OCI-LY7 (cell line): Measurements from ENCODE around the gene TXNIP. TPM values are rescaled to one million over a fixed set of nuclear protein-coding genes. Genes with fewer than 3 reads are reported as not detected.

ENCODE experiments used
- BruUV-seq: library from RNA; stranded (reverse); fragments of 400-500 nt; replicated peaks from 2 replicates; lab custom pipeline; 2021; lab: Mats Ljungman, UMichigan
- CTCF ChIA-PET: fragments of 300-600 bp; sonication (Branson Sonifier 250); formaldehyde crosslinking; loops from one replicate; lab custom pipeline; 2022; ENCODE audit warnings: antibody characterized with exemption; ENCODE audit not compliant: unreplicated experiment; lab: Charles Lee
- POLR2A ChIA-PET: fragments of 300-600 bp; sonication (Branson Sonifier 250); formaldehyde crosslinking; loops from one replicate; lab custom pipeline; 2022; ENCODE audit warnings: antibody characterized with exemption; lab: Charles Lee
- DNase-seq: peaks from one replicate; pipeline ENCODE4 v3.0.0-alpha.2; 2015; ENCODE audit warnings: low spot score
- H2AFZ ChIP-seq: fragments of 200-600 bp; sonication (generic), shearing (Covaris generic); 2 replicates; pipeline ENCODE4 v1.6.1; 2014; ENCODE audit warnings: mild to moderate bottlenecking, antibody characterized with exemption, low read length, moderate library complexity
- H3K27ac ChIP-seq: fragments of 200-600 bp; sonication (generic); 2 replicates; pipeline ENCODE4 v1.5.1; 2014; ENCODE audit warnings: mixed run types, low read depth, mild to moderate bottlenecking, moderate library complexity, low read length, inconsistent platforms; ENCODE audit not compliant: poor library complexity, severe bottlenecking
- H3K36me3 ChIP-seq: fragments of 200-600 bp; sonication (generic); 2 replicates; pipeline ENCODE4 v1.6.1; 2014; ENCODE audit warnings: mild to moderate bottlenecking, antibody characterized with exemption, low read length, moderate library complexity, mixed read lengths; ENCODE audit not compliant: insufficient read depth
- H3K4me1 ChIP-seq: fragments of 200-600 bp; sonication (generic); 2 replicates; pipeline ENCODE4 v1.5.1; 2014; ENCODE audit warnings: mild to moderate bottlenecking, low read length; ENCODE audit not compliant: insufficient read depth, poor library complexity, severe bottlenecking
- H3K4me2 ChIP-seq: fragments of 200-600 bp; sonication (generic); 2 replicates; pipeline ENCODE4 v1.6.1; 2014; ENCODE audit warnings: mild to moderate bottlenecking, low read length
- H3K4me3 ChIP-seq: fragments of 200-600 bp; sonication (generic); 2 replicates; pipeline ENCODE4 v1.5.1; 2014; ENCODE audit warnings: mild to moderate bottlenecking, low read depth, low read length; ENCODE audit not compliant: poor library complexity, severe bottlenecking
- H3K79me2 ChIP-seq: fragments of 200-600 bp; sonication (generic); 2 replicates; pipeline ENCODE4 v1.6.1; 2016; ENCODE audit warnings: low read depth, mild to moderate bottlenecking, low read length, moderate library complexity, mixed read lengths; ENCODE audit not compliant: insufficient read depth
- H3K9me2 ChIP-seq: fragments of 200-600 bp; sonication (generic); 2 replicates; pipeline ENCODE4 v1.6.1; 2016; ENCODE audit warnings: mild to moderate bottlenecking, low read length, mixed read lengths; ENCODE audit not compliant: insufficient read depth
- H3K9me3 ChIP-seq: fragments of 200-600 bp; sonication (generic); 2 replicates; pipeline ENCODE4 v1.6.1; 2014; ENCODE audit warnings: mild to moderate bottlenecking, mixed run types, low read length, mixed read lengths
- H4K20me1 ChIP-seq: fragments of 200-600 bp; sonication (generic); 2 replicates; pipeline ENCODE4 v1.6.1; 2014; ENCODE audit warnings: mild to moderate bottlenecking, antibody characterized with exemption, low read length, moderate library complexity, mixed read lengths; ENCODE audit not compliant: insufficient read depth
- EZH2phosphoT487 ChIP-seq: fragments of 200-600 bp; sonication (generic); IDR thresholded peaks from 2 replicates; pipeline ENCODE4 v1.6.1; 2018; ENCODE audit warnings: low read depth, borderline replicate concordance, mild to moderate bottlenecking, mixed run types, antibody characterized with exemption, low read length, moderate library complexity, mixed read lengths
- intact Hi-C: fragments of 100-400 bp; cut with micrococcal nuclease; formaldehyde crosslinking; loops from one replicate; pipeline ENCODE4 v1.10.0; 2022; ENCODE audit not compliant: unreplicated experiment
- total RNA-seq, 2 experiments: library from RNA; depleted of rRNA in 1 of 2; stranded (reverse); fragments of >200 nt in 1 of 2; shearing (Covaris generic) in 1 of 2; gene quantifications; 2 replicates each; pipeline ENCODE4 v1.2.3, GENCODE V29; 2014 to 2022
- TF ChIP-seq, protein P1 (sequence below): fragments of 200-600 bp; sonication (generic); conservative IDR thresholded peaks from 2 replicates; pipeline ENCODE4 v1.5.1; 2014; ENCODE audit warnings: mild to moderate bottlenecking, antibody characterized with exemption, low read length, moderate library complexity, mixed read lengths

Gene TXNIP
- total RNA-seq, 2 experiments from 2014 or later: 50.3 to 144 TPM

DNA sequence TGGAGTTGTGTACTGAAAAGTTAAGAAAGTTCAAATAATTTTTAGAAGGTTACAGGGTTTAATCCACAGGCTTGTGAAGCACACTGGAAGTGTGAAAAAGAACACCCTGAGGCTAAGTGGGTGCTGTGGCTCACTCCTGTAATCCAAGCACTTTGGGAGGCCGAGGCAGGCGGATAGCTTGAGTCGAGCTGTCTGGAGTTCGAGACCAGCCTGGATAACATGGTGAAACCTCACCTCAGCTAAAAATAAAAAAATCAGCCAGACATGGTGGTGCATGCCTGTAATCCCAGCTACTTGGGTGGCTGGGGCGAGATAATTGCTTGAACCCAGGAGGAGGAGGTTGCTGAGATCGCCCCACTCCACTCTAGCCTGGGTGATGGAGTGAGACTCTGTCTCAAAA lies 9.8 kb downstream of the TXNIP start:
- Histone ChIP-seq H3K4me1 (peaks cover 52% of the 10 kb centered on the region), H4K20me1 (no peaks in the 10 kb centered on the region), H3K4me2 (no peak overlapping the region), H3K4me3 (no peak overlapping the region), H3K36me3 (no peaks in the 10 kb centered on the region), H3K79me2 (no peaks in the 10 kb centered on the region), H2AFZ (no peak overlapping the region), H3K9me2 (no peaks in the 10 kb centered on the region), H3K9me3 (no peaks in the 10 kb centered on the region), H3K27ac (no peak overlapping the region)
- BruUV-seq: no TSS peak
- intact Hi-C loops: no loop called here
- POLR2A ChIA-PET: interaction anchor here (0.6 to 1.0 kb wide), 3 partner anchors 10 to 40 kb away, joined by 3 to 5 read pairs (median 5); partner anchors contain the start of gene TXNIP
- CTCF ChIA-PET: no interaction called here
- no peak for DNase-seq
- TF ChIP-seq EZH2phosphoT487: no peak
- TF ChIP-seq, protein P1, sequence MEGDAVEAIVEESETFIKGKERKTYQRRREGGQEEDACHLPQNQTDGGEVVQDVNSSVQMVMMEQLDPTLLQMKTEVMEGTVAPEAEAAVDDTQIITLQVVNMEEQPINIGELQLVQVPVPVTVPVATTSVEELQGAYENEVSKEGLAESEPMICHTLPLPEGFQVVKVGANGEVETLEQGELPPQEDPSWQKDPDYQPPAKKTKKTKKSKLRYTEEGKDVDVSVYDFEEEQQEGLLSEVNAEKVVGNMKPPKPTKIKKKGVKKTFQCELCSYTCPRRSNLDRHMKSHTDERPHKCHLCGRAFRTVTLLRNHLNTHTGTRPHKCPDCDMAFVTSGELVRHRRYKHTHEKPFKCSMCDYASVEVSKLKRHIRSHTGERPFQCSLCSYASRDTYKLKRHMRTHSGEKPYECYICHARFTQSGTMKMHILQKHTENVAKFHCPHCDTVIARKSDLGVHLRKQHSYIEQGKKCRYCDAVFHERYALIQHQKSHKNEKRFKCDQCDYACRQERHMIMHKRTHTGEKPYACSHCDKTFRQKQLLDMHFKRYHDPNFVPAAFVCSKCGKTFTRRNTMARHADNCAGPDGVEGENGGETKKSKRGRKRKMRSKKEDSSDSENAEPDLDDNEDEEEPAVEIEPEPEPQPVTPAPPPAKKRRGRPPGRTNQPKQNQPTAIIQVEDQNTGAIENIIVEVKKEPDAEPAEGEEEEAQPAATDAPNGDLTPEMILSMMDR: no peak

DNA sequence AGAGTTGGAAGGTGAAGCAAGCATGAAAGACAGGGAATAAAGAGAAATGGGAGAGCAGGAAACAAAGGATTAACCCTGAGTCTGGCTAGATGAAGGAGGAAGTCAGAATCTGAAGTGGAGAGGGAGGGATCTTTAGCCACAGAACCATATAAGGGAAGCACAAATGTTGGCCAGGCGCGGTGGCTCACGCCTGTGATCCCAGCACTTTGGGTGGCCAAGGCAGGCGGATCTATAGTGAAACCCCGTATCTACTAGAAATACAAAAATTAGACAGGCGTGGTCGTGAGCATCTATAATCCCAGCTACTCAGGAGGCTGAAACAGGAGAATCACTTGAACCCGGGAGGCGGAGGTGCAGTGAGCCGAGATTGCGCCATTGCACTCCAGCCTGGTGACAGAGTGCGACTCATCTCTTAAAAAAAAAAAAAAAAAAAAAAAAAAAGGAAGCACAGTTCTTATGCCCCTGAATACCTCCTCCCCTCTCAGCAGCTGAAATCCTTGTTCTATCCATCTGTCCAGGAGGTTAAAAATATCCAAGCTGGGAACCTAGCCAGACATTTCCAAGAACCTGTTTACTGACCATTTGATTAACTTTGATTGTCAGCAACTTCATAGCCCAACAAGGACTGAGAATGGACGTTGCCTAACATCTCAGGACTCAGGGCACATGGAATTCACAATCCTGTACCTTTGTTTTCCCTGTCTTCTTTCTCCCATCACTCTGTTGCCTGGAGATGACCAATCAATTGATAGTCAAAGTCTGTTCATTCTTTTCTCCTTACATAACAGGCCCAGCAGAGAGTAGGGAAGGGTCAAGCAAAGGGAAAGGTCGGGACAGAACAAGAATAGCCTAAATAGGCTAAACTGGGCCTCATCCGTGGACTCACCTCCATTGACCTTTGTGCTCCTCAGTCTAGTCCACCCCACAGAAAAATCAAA lies 10.6 kb downstream of the TXNIP start:
- H3K9me3 ChIP-seq: no peaks in the 10 kb centered on the region
- H3K9me2 ChIP-seq: no peaks in the 10 kb centered on the region
- H3K27ac ChIP-seq: no peak overlapping the region
- TF ChIP-seq EZH2phosphoT487: no peak
- TF ChIP-seq, protein P1: no peak
- no peak overlapping the region for H3K4me3 ChIP-seq
- H3K4me2 ChIP-seq: peak overlapping the region; percentile 23; the same call in 1 of the 2 replicates
- peaks cover 60% of the 10 kb centered on the region for H3K4me1 ChIP-seq
- no TSS peak for BruUV-seq
- ChIA-PET CTCF (no interaction called here), POLR2A (interaction anchor here (0.6 to 2.3 kb wide), 3 partner anchors 11 to 39 kb away, joined by 3 to 11 read pairs (median 5); partner anchors contain the start of gene TXNIP)
- intact Hi-C loops: no loop called here
- no peaks in the 10 kb centered on the region for H4K20me1 ChIP-seq
- no peaks in the 10 kb centered on the region for H3K36me3 ChIP-seq
- peak overlapping the region; percentile 79 for H2AFZ ChIP-seq
- no peak for DNase-seq
- no peaks in the 10 kb centered on the region for H3K79me2 ChIP-seq

DNA sequence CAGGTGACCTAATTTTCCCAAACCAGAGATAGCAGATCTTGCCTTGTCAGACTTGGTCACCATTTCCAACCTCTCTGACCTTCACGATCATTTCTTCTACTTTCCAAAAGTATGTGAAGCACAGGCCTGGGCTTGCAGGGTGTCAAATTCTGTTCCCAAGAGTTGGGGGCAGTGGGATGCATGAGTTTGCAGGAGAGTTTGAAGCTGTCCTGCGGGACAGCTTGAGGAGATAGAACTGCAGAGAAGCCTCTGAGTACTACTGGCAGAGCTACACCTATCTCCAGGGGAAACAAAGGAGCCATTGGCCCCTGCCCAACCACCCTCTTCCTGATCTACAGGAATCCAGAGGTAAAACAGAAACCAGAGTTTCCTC lies 11.3 kb downstream of the TXNIP start:
- Histone ChIP-seq H3K9me2 (no peaks in the 10 kb centered on the region), H3K4me3 (no peak overlapping the region), H3K27ac (peak overlapping the region; percentile 24), H2AFZ (peak overlapping the region; percentile 79), H3K4me1 (peaks cover 67% of the 10 kb centered on the region), H3K4me2 (peak overlapping the region; percentile 23; the same call in 1 of the 2 replicates), H3K9me3 (no peaks in the 10 kb centered on the region), H4K20me1 (no peaks in the 10 kb centered on the region), H3K79me2 (no peaks in the 10 kb centered on the region), H3K36me3 (no peaks in the 10 kb centered on the region)
- ChIA-PET CTCF (no interaction called here), POLR2A (interaction anchor here (0.9 to 2.3 kb wide), 2 partner anchors 11 to 20 kb away, joined by 3 to 11 read pairs; partner anchors contain the start of genes POLR3GL and TXNIP)
- TF ChIP-seq EZH2phosphoT487: no peak
- TF ChIP-seq, protein P1: no peak
- no TSS peak for BruUV-seq
- intact Hi-C loops: no loop called here
- DNase-seq: no peak
